H9 (cell line): ENCODE data around the gene PCYT1A. TPM values are rescaled to one million over a fixed set of nuclear protein-coding genes. Genes with fewer than 3 reads are reported as not detected.
A peak's percentile ranks its signal among the peaks of the same experiment; 100 is the strongest.

Experiments
- DNase-seq: peaks from one replicate; pipeline ENCODE4 v3.0.0-alpha.2; 2017
- H2AFZ ChIP-seq: one replicate; pipeline ENCODE4 v1.6.1; 2013; ENCODE audit warnings: mild to moderate bottlenecking, low read length, control low read depth, moderate library complexity
- H2AK5ac ChIP-seq: 2 replicates; pipeline ENCODE4 v1.6.1; 2013; ENCODE audit warnings: low read length, control low read depth, mixed read lengths; ENCODE audit not compliant: insufficient read length
- H2BK120ac ChIP-seq: one replicate; pipeline ENCODE4 v1.6.1; 2013; ENCODE audit warnings: low read depth, mild to moderate bottlenecking, low read length, control low read depth, inconsistent platforms; ENCODE audit not compliant: poor library complexity, severe bottlenecking
- H2BK12ac ChIP-seq: 2 replicates; pipeline ENCODE4 v1.6.1; 2013; ENCODE audit warnings: low read length, control low read depth, mixed read lengths, low read depth; ENCODE audit not compliant: insufficient read length
- H2BK15ac ChIP-seq: 2 replicates; pipeline ENCODE4 v1.6.1; 2013; ENCODE audit warnings: low read depth, low read length, control low read depth
- H2BK20ac ChIP-seq: one replicate; pipeline ENCODE4 v1.6.1; 2013; ENCODE audit warnings: low read depth, mild to moderate bottlenecking, low read length, control low read depth, inconsistent platforms; ENCODE audit not compliant: poor library complexity, severe bottlenecking
- H2BK5ac ChIP-seq: 2 replicates; pipeline ENCODE4 v1.6.1; 2013; ENCODE audit warnings: low read length, control low read depth, mixed read lengths; ENCODE audit not compliant: insufficient read length
- H3K14ac ChIP-seq: 2 replicates; pipeline ENCODE4 v1.6.1; 2013; ENCODE audit warnings: low read length, control low read depth; ENCODE audit not compliant: insufficient read depth
- H3K18ac ChIP-seq: 2 replicates; pipeline ENCODE4 v1.6.1; 2013; ENCODE audit warnings: low read depth, mild to moderate bottlenecking, mixed read lengths, low read length, control low read depth; ENCODE audit not compliant: insufficient read length
- H3K23ac ChIP-seq: 2 replicates; pipeline ENCODE4 v1.6.1; 2013; ENCODE audit warnings: low read length, control low read depth, mixed read lengths, low read depth; ENCODE audit not compliant: insufficient read length
- H3K23me2 ChIP-seq: 2 replicates; pipeline ENCODE4 v1.6.1; 2013; ENCODE audit warnings: low read depth, mild to moderate bottlenecking, mixed read lengths, low read length, control low read depth; ENCODE audit not compliant: insufficient read length, poor library complexity, severe bottlenecking
- H3K27ac ChIP-seq: 2 replicates; pipeline ENCODE4 v1.5.1; 2013; ENCODE audit warnings: low read length, control low read depth, mixed read lengths, low read depth; ENCODE audit not compliant: insufficient read length
- H3K27me3 ChIP-seq: 2 replicates; pipeline ENCODE4 v1.6.1; 2013; ENCODE audit warnings: low read length, control low read depth, inconsistent platforms; ENCODE audit not compliant: insufficient read depth
- H3K4ac ChIP-seq: 2 replicates; pipeline ENCODE4 v1.6.1; 2013; ENCODE audit warnings: low read depth, mild to moderate bottlenecking, control low read depth, inconsistent platforms, low read length, moderate library complexity
- H3K4me1 ChIP-seq: 2 replicates; pipeline ENCODE4 v1.6.1; 2013; ENCODE audit warnings: low read length, control low read depth, inconsistent platforms; ENCODE audit not compliant: insufficient read depth
- H3K4me2 ChIP-seq: 2 replicates; pipeline ENCODE4 v1.6.1; 2013; ENCODE audit warnings: low read length, control low read depth, mixed read lengths; ENCODE audit not compliant: insufficient read length, insufficient read depth
- H3K56ac ChIP-seq: 2 replicates; pipeline ENCODE4 v1.6.1; 2013; ENCODE audit warnings: low read depth, mild to moderate bottlenecking, mixed read lengths, low read length, control low read depth; ENCODE audit not compliant: insufficient read length
- H3K79me1 ChIP-seq: 2 replicates; pipeline ENCODE4 v1.6.1; 2013; ENCODE audit warnings: low read depth, mild to moderate bottlenecking, moderate library complexity, low read length, control low read depth, inconsistent platforms; ENCODE audit not compliant: insufficient read depth, poor library complexity, severe bottlenecking
- H3K79me2 ChIP-seq: 2 replicates; pipeline ENCODE4 v1.6.1; 2013; ENCODE audit warnings: low read length, control low read depth, inconsistent platforms; ENCODE audit not compliant: insufficient read depth
- H3K9ac ChIP-seq: 2 replicates; pipeline ENCODE4 v1.6.1; 2013; ENCODE audit warnings: low read length, control low read depth, mixed read lengths; ENCODE audit not compliant: insufficient read length; ENCODE audit errors: extremely low read depth
- H3K9me3 ChIP-seq: one replicate; pipeline ENCODE4 v1.6.1; 2013; ENCODE audit warnings: low read depth, low read length, inconsistent platforms; ENCODE audit not compliant: control insufficient read depth
- H3T11ph ChIP-seq: one replicate; pipeline ENCODE4 v1.6.1; 2013; ENCODE audit warnings: mild to moderate bottlenecking, low read length, control low read depth, inconsistent platforms
- H4K20me1 ChIP-seq: one replicate; pipeline ENCODE4 v1.6.1; 2013; ENCODE audit not compliant: control insufficient read depth, insufficient read length, insufficient read depth
- H4K5ac ChIP-seq: 2 replicates; pipeline ENCODE4 v1.6.1; 2013; ENCODE audit warnings: low read depth, mild to moderate bottlenecking, mixed read lengths, low read length, control low read depth; ENCODE audit not compliant: insufficient read length
- H4K8ac ChIP-seq: replicated peaks from 2 replicates; pipeline ENCODE4 v1.6.1; 2013; ENCODE audit warnings: low read length, control low read depth, mixed read lengths, low read depth; ENCODE audit not compliant: insufficient read length
- H4K91ac ChIP-seq: 2 replicates; pipeline ENCODE4 v1.6.1; 2013; ENCODE audit warnings: low read depth, mild to moderate bottlenecking, moderate library complexity, mixed read lengths, low read length, control low read depth; ENCODE audit not compliant: insufficient read length
- H3K27ac Mint-ChIP-seq, 3 experiments: 2 replicates in 2 of 3; 3 replicates in 1 of 3; pipeline ENCODE4 v1.8.0; 2020 to 2021; ENCODE audit warnings: mixed read lengths in 3 of 3, mild to moderate bottlenecking in 1 of 3, moderate library complexity in 1 of 3
- H3K27me3 Mint-ChIP-seq: 2 replicates; pipeline ENCODE4 v1.8.0; 2021; ENCODE audit warnings: low read depth, mild to moderate bottlenecking, moderate library complexity, mixed read lengths
- H3K36me3 Mint-ChIP-seq, 3 experiments: 2 replicates in 2 of 3; 3 replicates in 1 of 3; pipeline ENCODE4 v1.8.0; 2020 to 2021; ENCODE audit warnings: low read depth in 3 of 3, mixed read lengths in 3 of 3; ENCODE audit not compliant: insufficient read depth in 1 of 3
- H3K4me1 Mint-ChIP-seq, 2 experiments: 2 replicates each; pipeline ENCODE4 v1.8.0; 2020; ENCODE audit warnings: mixed read lengths in 2 of 2
- H3K4me3 Mint-ChIP-seq, 2 experiments: 2 replicates in 1 of 2; 3 replicates in 1 of 2; pipeline ENCODE4 v1.8.0; 2020 to 2021; ENCODE audit warnings: mild to moderate bottlenecking in 2 of 2, mixed read lengths in 2 of 2, moderate library complexity in 1 of 2
- H3K9me3 Mint-ChIP-seq, 2 experiments: 2 replicates in 1 of 2; 3 replicates in 1 of 2; pipeline ENCODE4 v1.8.0; 2020; ENCODE audit warnings: mild to moderate bottlenecking in 2 of 2, mixed read lengths in 2 of 2, moderate library complexity in 1 of 2
- WGBS: extraction: QIAGEN DNeasy Blood & Tissue Kit; methylation state at CpG from one replicate; pipeline ENCODE4 v1.1.7; 2013; ENCODE audit warnings: missing lambda C conversion rate, low lambda C conversion rate, mixed read lengths; ENCODE audit not compliant: insufficient read length; ENCODE audit errors: extremely low coverage; 5-methylcytosine and 5-hydroxymethylcytosine counted together
- total RNA-seq: library from RNA; stranded (reverse); gene quantifications from 2 replicates; pipeline ENCODE4 v1.2.1, GENCODE V29; 2021
- TF ChIP-seq, protein P1 (sequence below): fragments of 200-600 bp; sonication (generic); conservative IDR thresholded peaks from 3 replicates; pipeline ENCODE4 v1.8.0; 2021; ENCODE audit warnings: antibody characterized with exemption, mild to moderate bottlenecking

Gene PCYT1A
- total RNA-seq, 1 experiment from 2014 or later = 31.6 TPM

DNA sequence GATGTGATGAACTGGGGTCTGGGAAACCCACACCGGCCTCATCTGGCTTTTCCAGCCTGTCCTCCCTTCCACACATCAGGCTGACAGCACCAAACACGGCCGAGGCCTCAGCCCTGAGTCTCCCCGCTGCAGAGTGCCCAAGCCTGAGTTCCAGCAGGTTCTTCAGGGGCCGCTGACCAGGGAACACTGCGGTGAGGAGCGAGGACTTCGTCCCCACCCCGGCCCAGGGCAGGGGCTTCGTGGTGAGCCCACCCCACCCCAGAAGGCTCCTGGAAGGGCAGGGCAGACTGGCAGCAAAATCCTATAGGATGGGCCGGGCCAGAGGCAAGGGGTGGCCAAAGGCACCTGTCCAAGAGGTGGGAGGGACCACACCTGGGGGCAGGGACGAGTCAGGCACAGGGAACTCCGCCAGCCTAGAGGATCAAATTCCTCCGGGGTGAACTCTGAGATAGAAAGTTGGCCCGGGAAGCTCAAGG, 71.4 kb downstream of the PCYT1A start, which contains the start of gene SLC51A:
Gene SLC51A, plus strand, starts transcription at position 446 of the 476 bp plus-strand sequence. CDS start 179 bp downstream, outside the sequence.
- WGBS = no CpG with 5 or more reads among the region's 15 CpGs
- Histone ChIP-seq H3K9ac (no peak within 1 kb of the TSS), H4K5ac (no peak within 1 kb of the TSS), H4K20me1 (no peaks in the 10 kb centered on the region), H3K27ac (no peak within 1 kb of the TSS), H3T11ph (no peak within 1 kb of the TSS), H2AFZ (no peak within 1 kb of the TSS), H3K4me1 (0 out of 2 replicates have a peak, but pooled peaks cover 2% of the 10 kb centered on the region), H2BK15ac (no peak within 1 kb of the TSS), H3K23ac (no peak within 1 kb of the TSS), H2BK12ac (no peak within 1 kb of the TSS), H3K56ac (no peak within 1 kb of the TSS), H2AK5ac (no peak within 1 kb of the TSS), H3K23me2 (no peaks in the 10 kb centered on the region), H4K8ac (no peak within 1 kb of the TSS), H3K79me2 (no peaks in the 10 kb centered on the region), H3K14ac (no peak within 1 kb of the TSS; the same call in 1 of the 2 replicates), H3K4ac (no peak within 1 kb of the TSS), H4K91ac (no peak within 1 kb of the TSS), H3K9me3 (no peaks in the 10 kb centered on the region), H3K18ac (no peak within 1 kb of the TSS), H2BK5ac (no peak within 1 kb of the TSS), H3K79me1 (no peaks in the 10 kb centered on the region), H3K27me3 (no peaks in the 10 kb centered on the region), H2BK20ac (no peak within 1 kb of the TSS), H3K4me2 (peak within 1 kb of the TSS; percentile 45), H2BK120ac (no peak within 1 kb of the TSS)
- peaks cover 29 to 33% of the 10 kb centered on the region in 2 experiments for H3K4me1 Mint-ChIP-seq
- peak within 1 kb of the TSS; percentile 60 to 75 for H3K4me3 Mint-ChIP-seq
- peak; percentile 81 for DNase-seq
- H3K27me3 Mint-ChIP-seq = peaks cover 1% of the 10 kb centered on the region
- H3K36me3 Mint-ChIP-seq = peaks cover 0 to 2% (median 0%) of the 10 kb centered on the region in 3 experiments; a peak in 1 of 7 replicates
- no peaks in the 10 kb centered on the region for H3K9me3 Mint-ChIP-seq
- TF ChIP-seq, protein P1, sequence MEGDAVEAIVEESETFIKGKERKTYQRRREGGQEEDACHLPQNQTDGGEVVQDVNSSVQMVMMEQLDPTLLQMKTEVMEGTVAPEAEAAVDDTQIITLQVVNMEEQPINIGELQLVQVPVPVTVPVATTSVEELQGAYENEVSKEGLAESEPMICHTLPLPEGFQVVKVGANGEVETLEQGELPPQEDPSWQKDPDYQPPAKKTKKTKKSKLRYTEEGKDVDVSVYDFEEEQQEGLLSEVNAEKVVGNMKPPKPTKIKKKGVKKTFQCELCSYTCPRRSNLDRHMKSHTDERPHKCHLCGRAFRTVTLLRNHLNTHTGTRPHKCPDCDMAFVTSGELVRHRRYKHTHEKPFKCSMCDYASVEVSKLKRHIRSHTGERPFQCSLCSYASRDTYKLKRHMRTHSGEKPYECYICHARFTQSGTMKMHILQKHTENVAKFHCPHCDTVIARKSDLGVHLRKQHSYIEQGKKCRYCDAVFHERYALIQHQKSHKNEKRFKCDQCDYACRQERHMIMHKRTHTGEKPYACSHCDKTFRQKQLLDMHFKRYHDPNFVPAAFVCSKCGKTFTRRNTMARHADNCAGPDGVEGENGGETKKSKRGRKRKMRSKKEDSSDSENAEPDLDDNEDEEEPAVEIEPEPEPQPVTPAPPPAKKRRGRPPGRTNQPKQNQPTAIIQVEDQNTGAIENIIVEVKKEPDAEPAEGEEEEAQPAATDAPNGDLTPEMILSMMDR = no peak
- H3K27ac Mint-ChIP-seq = peak within 1 kb of the TSS in 1 of 3 experiments; percentile 92; a peak in 2 of 7 replicates
